IPS DF 6.9 (cell line): Measurements from ENCODE around the gene TMEM259.

Experiments
- DNase-seq: peaks from one replicate; pipeline ENCODE4 v3.0.0-alpha.2; 2013; ENCODE audit warnings: low read depth, low spot score
- H3K27ac ChIP-seq: one replicate; pipeline ENCODE4 v1.5.1; 2013; ENCODE audit warnings: low read length, control low read depth
- H3K27me3 ChIP-seq: 2 replicates; pipeline ENCODE4 v1.6.1; 2013; ENCODE audit warnings: mild to moderate bottlenecking, low read length; ENCODE audit not compliant: control insufficient read depth, insufficient read depth
- H3K36me3 ChIP-seq: 2 replicates; pipeline ENCODE4 v1.6.1; 2013; ENCODE audit warnings: low read length; ENCODE audit not compliant: control insufficient read depth, insufficient read depth
- H3K4me1 ChIP-seq: 2 replicates; pipeline ENCODE4 v1.6.1; 2013; ENCODE audit warnings: low read length; ENCODE audit not compliant: control insufficient read depth, insufficient read depth
- H3K4me3 ChIP-seq: 2 replicates; pipeline ENCODE4 v1.5.1; 2013; ENCODE audit warnings: mild to moderate bottlenecking, low read length
- H3K9me3 ChIP-seq: 2 replicates; pipeline ENCODE4 v1.6.1; 2013; ENCODE audit warnings: low read length, inconsistent platforms; ENCODE audit not compliant: control insufficient read depth, insufficient read depth
- WGBS: extraction: QIAGEN DNeasy Blood & Tissue Kit; methylation state at CpG from one replicate; pipeline ENCODE4 v1.1.7; 2013; ENCODE audit warnings: mixed read lengths, missing lambda C conversion rate; ENCODE audit not compliant: insufficient read length, insufficient coverage; 5-methylcytosine and 5-hydroxymethylcytosine counted together

TMEM259 gene

DNA sequence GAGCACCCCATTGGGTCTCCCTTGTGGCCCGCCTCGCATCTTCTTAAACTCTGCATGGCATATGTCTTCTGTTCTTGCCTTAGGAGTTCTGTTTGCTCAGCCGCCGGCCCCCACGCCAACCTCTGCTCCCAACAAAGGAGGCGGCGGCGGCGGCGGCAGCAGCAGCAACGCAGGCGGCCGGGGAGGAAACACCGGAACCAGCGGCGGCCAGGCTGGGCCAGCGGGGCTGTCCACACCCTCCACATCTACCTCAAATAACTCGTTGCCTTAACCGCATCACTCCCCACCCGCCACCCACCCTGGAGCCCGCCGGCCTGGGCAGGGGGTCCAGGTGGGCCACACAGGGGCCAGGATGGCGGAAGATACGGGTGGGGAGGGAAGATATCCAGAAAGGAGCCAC lies 49.1 kb downstream of the TMEM259 start:
- H3K36me3 ChIP-seq, result peaks cover 14% of the 10 kb centered on the region
- no peaks in the 10 kb centered on the region for H3K27me3 ChIP-seq
- no peaks in the 10 kb centered on the region; the same call in 1 of the 2 replicates for H3K9me3 ChIP-seq
- H3K27ac ChIP-seq, result no peak overlapping the region
- WGBS, result no CpG with 5 or more reads among the region's 24 CpGs
- no peak overlapping the region for H3K4me3 ChIP-seq
- no peak for DNase-seq
- H3K4me1 ChIP-seq, result no peaks in the 10 kb centered on the region

DNA sequence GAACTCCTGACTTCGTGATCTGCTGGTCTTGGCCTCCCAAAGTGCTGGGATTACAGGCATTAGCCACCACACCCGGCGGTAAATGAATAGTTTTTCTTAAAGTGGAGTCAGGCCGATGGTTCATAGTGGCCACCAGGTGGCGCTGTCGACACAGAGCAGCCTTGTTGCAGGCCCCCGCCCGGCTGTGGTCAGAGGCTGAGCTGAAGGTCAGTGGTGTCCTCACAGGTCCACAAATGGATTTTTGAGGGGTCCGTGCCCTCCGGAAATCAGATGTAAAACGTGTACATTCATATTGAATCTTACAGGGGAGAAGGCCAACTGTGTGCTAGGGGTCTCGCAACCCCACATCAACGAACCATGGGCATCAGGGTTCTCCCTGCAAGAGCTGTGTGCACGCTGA lies 50.2 kb downstream of the TMEM259 start:
- H3K27me3 ChIP-seq, result no peaks in the 10 kb centered on the region
- no peaks in the 10 kb centered on the region; the same call in 1 of the 2 replicates for H3K9me3 ChIP-seq
- H3K4me3 ChIP-seq, result no peak overlapping the region
- no peak overlapping the region for H3K27ac ChIP-seq
- WGBS, result no CpG with 5 or more reads among the region's 14 CpGs
- no peaks in the 10 kb centered on the region for H3K4me1 ChIP-seq
- H3K36me3 ChIP-seq, result peaks cover 18% of the 10 kb centered on the region
- DNase-seq, result no peak

DNA sequence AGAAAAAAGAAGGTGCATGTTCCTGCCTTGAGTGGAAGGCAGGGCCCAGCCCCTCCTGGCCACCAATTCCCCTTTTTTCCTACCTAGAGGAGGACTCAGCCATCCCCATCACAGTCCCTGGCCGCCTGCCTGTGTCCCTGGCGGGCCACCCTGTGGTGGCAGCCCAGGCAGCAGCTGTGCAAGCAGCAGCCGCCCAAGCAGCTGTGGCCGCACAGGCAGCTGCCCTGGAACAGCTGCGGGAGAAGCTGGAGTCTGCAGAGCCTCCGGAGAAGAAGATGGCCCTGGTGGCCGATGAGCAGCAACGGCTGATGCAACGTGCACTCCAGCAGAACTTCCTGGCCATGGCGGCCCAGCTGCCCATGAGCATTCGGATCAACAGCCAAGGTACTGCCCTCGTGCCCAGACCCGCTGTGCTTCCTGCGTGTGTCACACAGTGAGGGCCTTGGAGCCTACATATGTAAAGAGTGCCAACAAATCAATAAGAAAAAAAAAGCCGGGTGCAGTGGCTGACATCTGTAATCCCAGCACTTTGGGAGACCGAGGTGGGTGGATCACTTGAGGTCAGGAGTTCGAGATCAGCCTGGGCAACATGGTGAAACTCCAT lies 54.3 kb downstream of the TMEM259 start:
- Histone ChIP-seq H3K36me3 (peaks cover 30% of the 10 kb centered on the region), H3K27ac (no peak overlapping the region), H3K4me1 (no peaks in the 10 kb centered on the region; the same call in 1 of the 2 replicates), H3K9me3 (no peaks in the 10 kb centered on the region; the same call in 1 of the 2 replicates), H3K27me3 (no peaks in the 10 kb centered on the region), H3K4me3 (no peak overlapping the region)
- no peak for DNase-seq
- no CpG with 5 or more reads among the region's 17 CpGs for WGBS

DNA sequence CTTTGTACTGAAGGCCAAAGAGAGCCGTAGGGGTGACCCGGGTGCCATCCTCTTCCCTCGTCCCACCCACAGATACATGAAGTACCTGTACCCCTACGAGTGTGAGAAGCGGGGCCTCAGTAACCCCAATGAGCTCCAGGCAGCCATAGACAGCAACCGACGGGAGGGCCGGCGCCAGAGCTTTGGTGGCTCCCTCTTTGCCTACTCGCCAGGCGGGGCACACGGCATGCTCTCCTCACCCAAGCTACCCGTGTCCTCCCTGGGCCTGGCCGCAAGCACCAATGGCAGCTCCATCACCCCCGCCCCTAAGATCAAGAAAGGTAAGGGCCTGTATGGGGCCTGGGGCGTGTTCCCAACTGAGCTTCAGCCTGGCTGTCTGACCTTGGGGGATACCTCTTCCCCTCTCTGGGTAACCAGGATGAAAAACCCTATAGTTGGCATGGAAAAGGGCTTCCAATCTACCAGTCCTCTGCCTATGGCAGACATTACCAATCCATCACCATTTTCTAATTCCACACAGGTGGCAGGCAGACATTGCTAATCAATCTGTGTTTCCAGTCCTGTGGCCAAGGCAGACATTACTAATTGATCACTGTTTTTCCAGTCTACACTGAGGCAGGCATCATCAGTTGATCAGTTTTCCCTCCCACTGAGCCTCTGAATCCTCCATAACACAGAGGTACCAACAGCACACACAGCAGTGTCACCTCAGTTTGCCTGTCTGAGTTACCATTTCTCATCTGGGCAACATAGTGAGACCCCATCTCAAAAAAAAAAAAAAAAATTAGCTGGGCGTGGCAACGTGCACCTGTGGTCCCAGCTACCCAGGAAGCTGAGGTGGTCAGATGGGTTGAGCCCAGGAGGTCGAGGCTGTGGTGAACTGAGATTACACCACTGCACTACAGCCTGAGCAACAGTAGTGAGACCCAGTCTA lies 55.9 kb downstream of the TMEM259 start:
- Histone ChIP-seq H3K27me3 (no peaks in the 10 kb centered on the region), H3K27ac (no peak overlapping the region), H3K4me3 (no peak overlapping the region), H3K36me3 (peaks cover 27% of the 10 kb centered on the region), H3K4me1 (no peaks in the 10 kb centered on the region; the same call in 1 of the 2 replicates), H3K9me3 (no peaks in the 10 kb centered on the region)
- DNase-seq, result no peak
- WGBS, result no CpG with 5 or more reads among the region's 19 CpGs

DNA sequence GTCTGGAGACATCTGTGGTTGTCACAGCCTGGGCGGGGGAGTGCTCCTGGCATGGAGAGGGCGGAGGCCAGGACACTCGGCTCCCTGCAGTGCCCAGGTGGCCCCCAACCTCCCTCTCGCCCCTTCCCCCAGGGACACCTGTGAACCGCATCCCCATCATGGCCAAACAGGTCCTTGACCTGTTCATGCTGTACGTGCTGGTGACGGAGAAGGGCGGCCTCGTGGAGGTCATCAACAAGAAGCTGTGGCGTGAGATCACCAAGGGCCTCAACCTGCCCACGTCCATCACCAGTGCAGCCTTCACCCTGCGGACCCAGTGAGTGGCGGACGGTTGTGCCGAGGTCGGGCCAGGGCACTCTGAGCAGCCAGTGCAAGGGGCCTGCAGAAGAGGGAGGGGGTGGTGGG lies 56.8 kb downstream of the TMEM259 start:
- Histone ChIP-seq H3K36me3 (peaks cover 27% of the 10 kb centered on the region), H3K27ac (no peak overlapping the region), H3K4me1 (no peaks in the 10 kb centered on the region; the same call in 1 of the 2 replicates), H3K9me3 (no peaks in the 10 kb centered on the region), H3K27me3 (no peaks in the 10 kb centered on the region), H3K4me3 (no peak overlapping the region)
- no peak for DNase-seq
- WGBS, result no CpG with 5 or more reads among the region's 16 CpGs

DNA sequence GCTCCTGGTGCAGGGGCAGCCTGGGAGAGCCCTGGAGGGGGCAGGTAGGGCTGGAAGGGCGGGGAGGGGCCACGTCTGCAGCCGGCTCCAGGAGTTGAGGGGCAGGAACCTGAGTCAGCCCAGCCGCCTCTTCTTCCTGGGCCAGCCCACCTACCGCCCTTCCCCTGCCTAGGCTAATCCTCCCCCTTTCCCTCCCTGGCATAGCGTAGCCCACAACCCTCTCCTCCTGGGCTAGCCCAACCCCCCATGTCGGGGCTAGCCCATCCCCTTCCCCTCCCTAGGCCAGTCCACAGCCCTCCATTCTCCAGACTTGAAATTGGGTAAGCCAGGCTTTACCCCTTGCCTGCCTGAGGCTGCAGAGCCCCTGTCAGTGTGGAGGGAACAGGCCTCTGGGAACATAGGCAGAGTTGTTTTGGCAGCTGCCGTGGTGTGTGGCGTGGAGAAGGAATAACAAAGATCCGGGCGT lies 57.4 kb downstream of the TMEM259 start:
- H3K36me3 ChIP-seq, result peaks cover 23% of the 10 kb centered on the region
- H3K4me1 ChIP-seq, result no peaks in the 10 kb centered on the region; the same call in 1 of the 2 replicates
- no peak overlapping the region for H3K27ac ChIP-seq
- WGBS, result no CpG with 5 or more reads among the region's 11 CpGs
- no peak overlapping the region for H3K4me3 ChIP-seq
- H3K27me3 ChIP-seq, result no peaks in the 10 kb centered on the region
- H3K9me3 ChIP-seq, result no peaks in the 10 kb centered on the region
- DNase-seq, result no peak

DNA sequence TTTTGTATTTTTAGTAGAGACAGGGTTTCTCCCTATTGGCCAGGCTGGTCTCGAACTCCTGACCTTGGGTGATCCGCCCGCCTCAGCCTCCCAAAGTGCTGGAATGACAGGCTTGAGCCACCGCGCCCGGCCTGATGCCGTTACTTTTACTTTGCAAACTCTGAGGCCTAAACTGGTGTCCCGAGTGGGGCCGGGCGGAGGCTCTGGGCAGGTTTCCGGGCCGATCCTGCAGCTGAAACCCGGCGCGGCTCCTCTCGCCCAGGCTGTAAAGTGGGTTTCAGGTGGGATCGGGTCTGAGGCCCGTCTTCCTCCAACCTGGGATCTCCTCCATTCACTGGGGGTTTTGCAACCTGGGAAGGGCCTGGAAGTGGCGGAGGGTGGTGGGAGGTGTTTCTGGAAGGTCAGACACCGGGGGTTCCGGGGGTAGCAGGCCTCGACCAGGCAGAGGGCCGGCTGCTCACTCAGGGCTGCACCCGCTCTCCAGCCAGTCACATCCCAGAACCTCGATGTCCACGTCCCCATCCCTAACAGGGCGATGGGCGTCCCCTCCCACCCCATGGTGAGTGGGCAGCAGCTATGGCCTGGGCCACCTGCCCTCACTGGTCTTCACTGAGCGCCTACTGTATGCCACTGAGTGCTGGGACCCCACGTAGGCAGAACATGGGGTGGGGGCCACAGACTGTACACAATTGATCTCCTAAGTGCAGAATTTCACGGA lies 58.1 kb downstream of the TMEM259 start:
- Histone ChIP-seq H3K27me3 (no peaks in the 10 kb centered on the region), H3K27ac (no peak overlapping the region), H3K9me3 (no peaks in the 10 kb centered on the region), H3K36me3 (peaks cover 20% of the 10 kb centered on the region), H3K4me3 (no peak overlapping the region), H3K4me1 (no peaks in the 10 kb centered on the region; the same call in 1 of the 2 replicates)
- WGBS, result no CpG with 5 or more reads among the region's 31 CpGs
- DNase-seq, result no peak

DNA sequence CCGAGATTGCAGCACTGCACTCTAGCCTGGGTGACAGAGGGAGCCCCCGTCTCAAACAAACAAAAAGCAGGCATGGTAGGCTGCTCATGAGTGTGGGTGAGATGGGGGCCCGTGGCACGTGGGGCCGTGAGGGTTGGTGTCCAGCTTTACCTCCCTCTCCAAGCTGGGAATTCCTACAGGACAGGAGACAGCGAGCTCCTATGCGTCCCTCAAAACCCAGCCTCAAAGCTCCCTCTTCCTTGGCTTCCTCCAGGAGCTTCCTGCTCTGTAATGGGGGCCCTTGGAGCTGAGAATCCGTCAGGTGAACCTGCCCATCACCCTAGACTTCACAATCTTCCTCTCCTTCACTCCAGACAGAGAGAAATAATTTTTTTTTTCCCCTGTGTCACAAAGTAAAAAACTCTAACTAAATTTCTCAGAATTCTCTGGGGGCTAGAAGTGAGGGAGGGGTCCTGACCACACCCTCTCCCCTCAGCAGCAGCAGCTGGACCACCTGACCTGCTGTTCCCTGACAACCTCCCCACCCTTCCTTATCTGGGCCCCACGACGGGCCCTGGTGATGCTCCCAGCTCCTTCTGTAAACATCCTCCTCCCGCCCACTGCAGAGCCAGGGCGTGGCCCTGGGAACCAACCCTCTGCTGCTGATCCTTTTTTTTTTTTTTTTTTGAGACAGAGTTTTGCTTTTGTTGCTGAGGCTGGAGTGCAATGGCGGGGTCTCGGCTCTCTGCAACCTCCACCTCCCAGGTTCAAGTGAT lies 58.9 kb downstream of the TMEM259 start:
- Histone ChIP-seq H3K27me3 (no peaks in the 10 kb centered on the region), H3K27ac (no peak overlapping the region), H3K4me1 (no peaks in the 10 kb centered on the region; the same call in 1 of the 2 replicates), H3K36me3 (peaks cover 20% of the 10 kb centered on the region), H3K9me3 (no peaks in the 10 kb centered on the region), H3K4me3 (no peak overlapping the region)
- no CpG with 5 or more reads among the region's 14 CpGs for WGBS
- no peak for DNase-seq

DNA sequence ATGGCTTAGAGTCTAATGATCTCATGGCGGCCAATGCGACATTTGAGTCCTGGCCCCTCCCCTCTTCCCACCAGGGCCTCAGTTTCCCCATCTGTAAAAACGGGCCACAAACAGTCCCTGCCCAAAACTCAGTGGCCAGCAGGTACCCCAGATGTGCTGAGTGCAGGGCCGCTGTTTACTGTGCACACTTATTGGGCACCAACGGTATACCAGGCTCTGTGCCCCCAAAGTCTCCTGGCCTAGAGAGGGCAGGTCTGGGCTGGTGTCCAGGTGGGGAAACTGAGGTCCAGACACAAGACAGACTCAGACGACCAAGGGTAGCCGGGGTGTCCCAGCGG lies 60.4 kb downstream of the TMEM259 start:
- Histone ChIP-seq H3K9me3 (no peaks in the 10 kb centered on the region), H3K27me3 (no peaks in the 10 kb centered on the region), H3K27ac (no peak overlapping the region), H3K4me3 (no peak overlapping the region), H3K4me1 (peaks cover under 1% of the 10 kb centered on the region; the same call in 1 of the 2 replicates), H3K36me3 (peaks cover 16% of the 10 kb centered on the region)
- DNase-seq, result no peak
- no CpG with 5 or more reads among the region's 8 CpGs for WGBS

DNA sequence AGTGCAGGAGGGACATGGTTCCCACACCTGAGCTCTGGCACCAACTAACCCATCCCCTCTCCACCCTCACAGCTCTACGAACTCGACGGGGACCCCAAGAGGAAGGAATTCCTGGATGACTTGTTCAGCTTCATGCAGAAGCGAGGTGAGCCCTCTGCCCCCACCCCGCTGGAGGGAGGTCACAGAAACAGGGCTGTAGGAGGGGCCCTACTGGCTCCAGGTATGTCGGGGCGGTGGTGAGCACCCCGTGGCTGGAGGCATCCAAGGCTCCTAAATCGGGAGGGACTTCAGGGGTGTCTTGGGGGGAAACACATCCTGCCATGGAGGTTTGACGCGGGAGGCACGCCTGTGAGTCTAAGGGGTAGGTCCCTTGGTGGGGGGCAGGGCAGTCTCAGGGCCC lies 60.9 kb downstream of the TMEM259 start:
- no CpG with 5 or more reads among the region's 12 CpGs for WGBS
- no peak for DNase-seq
- H3K9me3 ChIP-seq, result no peaks in the 10 kb centered on the region

More for the DNA sequence above, 60.9 kb downstream of the TMEM259 start:
- Histone ChIP-seq H3K4me3 (no peak overlapping the region), H3K4me1 (peaks cover 2% of the 10 kb centered on the region; the same call in 1 of the 2 replicates), H3K27ac (no peak overlapping the region), H3K27me3 (no peaks in the 10 kb centered on the region), H3K36me3 (peaks cover 14% of the 10 kb centered on the region)
